Natural killer cell (primary cell): ENCODE data around the gene TF. TPM values are rescaled to one million over a fixed set of nuclear protein-coding genes. Genes with fewer than 3 reads are reported as not detected.

Experiments
- ATAC-seq, 3 donors: fragments of 150-1000 bp in 2 of 3; fragments of 200-7000 bp in 1 of 3; cut with Tn5 transposase; 1 replicate in 1 of 3; 2 replicates in 2 of 3; pipeline ENCODE4 v1.10.0; 2021; ENCODE audit warnings: mild to moderate bottlenecking in 2 of 3, moderate library complexity in 2 of 3
- DNase-seq, 2 donors: peaks; one replicate each; pipeline versions ENCODE4 v3.0.0 to v3.0.0-alpha.2; 2013 to 2021; ENCODE audit warnings: mixed read lengths in 1 of 2
- H3K27ac ChIP-seq: one replicate; pipeline ENCODE4 v1.5.1; 2013; ENCODE audit warnings: mild to moderate bottlenecking, low read length
- H3K27me3 ChIP-seq: one replicate; pipeline ENCODE4 v1.6.1; 2013; ENCODE audit warnings: low read length; ENCODE audit not compliant: control insufficient read depth, insufficient read depth
- H3K36me3 ChIP-seq: one replicate; pipeline ENCODE4 v1.6.1; 2013; ENCODE audit warnings: low read length; ENCODE audit not compliant: control insufficient read depth, insufficient read depth
- H3K4me1 ChIP-seq: one replicate; pipeline ENCODE4 v1.6.1; 2013; ENCODE audit warnings: low read length; ENCODE audit not compliant: control insufficient read depth, insufficient read depth
- H3K4me3 ChIP-seq: one replicate; pipeline ENCODE4 v1.5.1; 2013; ENCODE audit warnings: low read length
- H3K9me3 ChIP-seq: one replicate; pipeline ENCODE4 v1.6.1; 2013; ENCODE audit warnings: low read length; ENCODE audit not compliant: control insufficient read depth, insufficient read depth
- H3K27ac Mint-ChIP-seq, 2 donors: one replicate each; pipeline ENCODE4 v1.8.0; 2022; ENCODE audit warnings: mild to moderate bottlenecking in 2 of 2, mixed read lengths in 2 of 2, moderate library complexity in 1 of 2
- H3K27me3 Mint-ChIP-seq, 2 donors: one replicate each; pipeline ENCODE4 v1.8.0; 2022; ENCODE audit warnings: low read depth in 2 of 2, mixed read lengths in 2 of 2
- H3K36me3 Mint-ChIP-seq: one replicate; pipeline ENCODE4 v1.8.0; 2022; ENCODE audit warnings: mixed read lengths
- H3K4me1 Mint-ChIP-seq, 2 donors: one replicate each; pipeline ENCODE4 v1.8.0; 2022; ENCODE audit warnings: mixed read lengths in 2 of 2
- H3K4me3 Mint-ChIP-seq: one replicate; pipeline ENCODE4 v1.8.0; 2022; ENCODE audit warnings: mild to moderate bottlenecking, moderate library complexity, mixed read lengths
- H3K9me3 Mint-ChIP-seq, 2 donors: one replicate each; pipeline ENCODE4 v1.8.0; 2022; ENCODE audit warnings: mixed read lengths in 2 of 2
- CTCF ChIP-seq: fragments of 200-600 bp; IDR thresholded peaks from one replicate; pipeline ENCODE4 v1.8.0; 2022; ENCODE audit warnings: antibody characterized with exemption
- WGBS: methylation state at CpG from one replicate; pipeline ENCODE4 v1.1.7; 2013; ENCODE audit warnings: missing lambda C conversion rate; ENCODE audit not compliant: insufficient coverage; 5-methylcytosine and 5-hydroxymethylcytosine counted together
- intact Hi-C: fragments of 100-400 bp; cut with micrococcal nuclease; formaldehyde crosslinking; loops from one replicate; pipeline ENCODE4 v1.14.2; 2022
- total RNA-seq, 4 donors: library from RNA; stranded (reverse); fragments of 120-200 nt in 1 of 4; gene quantifications; one replicate each; pipeline versions ENCODE4 v1.2.3 to v1.2.4, GENCODE V29; 2013 to 2022

TF gene
- total RNA-seq, 3 donors from 2014 or later (not counting 1 experiment from before 2014, with no cell fraction given): 2.8 to 4.3 (median 3.2) TPM

- 87% methylated on average over 9 of the region's 9 CpGs for WGBS
- no peaks in the 10 kb centered on the region for H3K36me3 ChIP-seq
- no peak for ATAC-seq
- no peak overlapping the region for H3K4me3 Mint-ChIP-seq
- no peak overlapping the region for H3K27ac ChIP-seq
- H3K27me3 Mint-ChIP-seq: peaks cover 6 to 13% of the 10 kb centered on the region in 2 donors
- intact Hi-C loops: no loop called here
- DNase-seq: no peak
- no peak for TF ChIP-seq CTCF
- no peak overlapping the region for H3K27ac Mint-ChIP-seq
- no peaks in the 10 kb centered on the region for H3K9me3 ChIP-seq
- no peaks in the 10 kb centered on the region for H3K4me1 ChIP-seq
- H3K9me3 Mint-ChIP-seq: no peaks in the 10 kb centered on the region
- H3K36me3 Mint-ChIP-seq: no peaks in the 10 kb centered on the region
- no peaks in the 10 kb centered on the region for H3K27me3 ChIP-seq
- H3K4me1 Mint-ChIP-seq: no peaks in the 10 kb centered on the region
- no peak overlapping the region for H3K4me3 ChIP-seq
Observed at GRCh38 chr3:133775309-133775708, 29.1 kb downstream of the TF start.

- Mint-ChIP-seq H3K27ac (no peak overlapping the region), H3K27me3 (peaks cover 6 to 13% of the 10 kb centered on the region in 2 donors), H3K4me1 (no peaks in the 10 kb centered on the region), H3K36me3 (no peaks in the 10 kb centered on the region), H3K4me3 (no peak overlapping the region), H3K9me3 (no peaks in the 10 kb centered on the region)
- intact Hi-C loops: no loop called here
- 98% methylated on average over 5 of the region's 5 CpGs for WGBS
- DNase-seq (no peak), ATAC-seq (no peak)
- Histone ChIP-seq H3K27ac (no peak overlapping the region), H3K4me1 (no peaks in the 10 kb centered on the region), H3K27me3 (no peaks in the 10 kb centered on the region), H3K36me3 (no peaks in the 10 kb centered on the region), H3K9me3 (no peaks in the 10 kb centered on the region), H3K4me3 (no peak overlapping the region)
- no peak for TF ChIP-seq CTCF
Observed at GRCh38 chr3:133775835-133776234, 29.6 kb downstream of the TF start.

- ATAC-seq (no peak), DNase-seq (no peak)
- TF ChIP-seq CTCF: no peak
- H3K27ac Mint-ChIP-seq: no peak overlapping the region
- H3K9me3 ChIP-seq: no peaks in the 10 kb centered on the region
- WGBS: 91% methylated on average over 7 of the region's 7 CpGs
- H3K9me3 Mint-ChIP-seq: no peaks in the 10 kb centered on the region
- H3K36me3 ChIP-seq: no peaks in the 10 kb centered on the region
- intact Hi-C loops: no loop called here
- no peak overlapping the region for H3K27ac ChIP-seq
- no peak overlapping the region for H3K4me3 ChIP-seq
- H3K4me1 ChIP-seq: no peaks in the 10 kb centered on the region
- no peaks in the 10 kb centered on the region for H3K4me1 Mint-ChIP-seq
- H3K4me3 Mint-ChIP-seq: no peak overlapping the region
- no peaks in the 10 kb centered on the region for H3K27me3 ChIP-seq
- no peaks in the 10 kb centered on the region for H3K36me3 Mint-ChIP-seq
- peaks cover 13 to 14% of the 10 kb centered on the region in 2 donors for H3K27me3 Mint-ChIP-seq
Observed at GRCh38 chr3:133776794-133777438, 30.7 kb downstream of the TF start.
